HEK293 (cell line): ENCODE data around the gene VCX3B.
"Not testable (repeated sequence)": the region's sequence is repeated elsewhere in the genome, so short reads cannot be mapped to it uniquely, and the experiment has no call there.

Experiments
- CTCF ChIA-PET: fragments of 350-600 bp; formaldehyde crosslinking; extraction: SDS; loops from one replicate; lab custom pipeline; 2021; ENCODE audit warnings: antibody characterized with exemption; lab: Yijun Ruan, JAX
- POLR2A ChIA-PET: fragments of 300-600 bp; formaldehyde crosslinking; extraction: SDS; loops from one replicate; lab custom pipeline; 2020; ENCODE audit warnings: antibody characterized with exemption, inconsistent platforms; lab: Yijun Ruan, JAX
- H3K27ac ChIP-seq: fragments of 200-500 bp; sonication (Bioruptor generic); 2 replicates; pipeline ENCODE4 v1.5.1; 2014; ENCODE audit warnings: low read depth, low read length, control low read depth, inconsistent platforms; ENCODE audit errors: extremely low read depth
- H3K36me3 ChIP-seq, 2 experiments: fragments of 200-500 bp in 1 of 2; sonication (Bioruptor generic) in 1 of 2; 1 replicate in 1 of 2; 2 replicates in 1 of 2; pipeline ENCODE4 v1.5.1; 2014 to 2017; ENCODE audit warnings: inconsistent platforms in 2 of 2, low read length in 2 of 2; ENCODE audit not compliant: control insufficient read depth in 2 of 2, insufficient read depth in 1 of 2
- H3K4me1 ChIP-seq: fragments of 200-500 bp; sonication (Bioruptor generic); 2 replicates; pipeline ENCODE4 v1.5.1; 2014; ENCODE audit warnings: mild to moderate bottlenecking, low read length, inconsistent platforms; ENCODE audit not compliant: control insufficient read depth, insufficient read depth
- H3K4me3 ChIP-seq: 2 replicates; pipeline ENCODE4 v1.5.1; 2011; ENCODE audit warnings: low read depth, mild to moderate bottlenecking, control low read depth, low read length, moderate library complexity
- H3K9me3 ChIP-seq: fragments of 200-500 bp; sonication (Bioruptor generic); 2 replicates; pipeline ENCODE4 v1.5.1; 2014; ENCODE audit warnings: low read depth, low read length, inconsistent platforms; ENCODE audit not compliant: control insufficient read depth, insufficient read depth
- FEZF1 ChIP-seq: fragments of 450-650 bp; formaldehyde crosslinking; IDR thresholded peaks from 2 replicates; pipeline ENCODE4 v1.5.1; 2016; ENCODE audit warnings: missing biosample characterization, missing genetic modification characterization
- HOXD13 ChIP-seq: sonication (generic); formaldehyde crosslinking; IDR thresholded peaks from 2 replicates; pipeline ENCODE4 v1.8.0; 2022; ENCODE audit warnings: missing genetic modification reagents, borderline replicate concordance
- IKZF3 ChIP-seq: fragments of 450-650 bp; IDR thresholded peaks from 2 replicates; pipeline ENCODE4 v1.5.0; 2018; ENCODE audit warnings: missing biosample characterization, mild to moderate bottlenecking, missing genetic modification characterization, moderate library complexity
- OSR2 ChIP-seq: fragments of 450-650 bp; formaldehyde crosslinking; IDR thresholded peaks from 2 replicates; pipeline ENCODE4 v1.5.1; 2016; ENCODE audit warnings: missing biosample characterization, missing genetic modification characterization
- ZNF146 ChIP-seq: fragments of 450-650 bp; formaldehyde crosslinking; IDR thresholded peaks from 2 replicates; pipeline ENCODE4 v1.5.1; 2016; ENCODE audit warnings: missing biosample characterization, missing genetic modification characterization
- ZNF16 ChIP-seq: fragments of 450-650 bp; formaldehyde crosslinking; IDR thresholded peaks from 2 replicates; pipeline ENCODE4 v1.5.1; 2016; ENCODE audit warnings: low read depth, missing biosample characterization, missing genetic modification characterization
- ZNF223 ChIP-seq: fragments of 450-650 bp; formaldehyde crosslinking; IDR thresholded peaks from 2 replicates; pipeline ENCODE4 v1.5.1; 2016; ENCODE audit warnings: missing biosample characterization, missing genetic modification characterization
- ZNF239 ChIP-seq: fragments of 450-650 bp; formaldehyde crosslinking; IDR thresholded peaks from 2 replicates; pipeline ENCODE4 v1.5.1; 2016; ENCODE audit warnings: missing biosample characterization, missing genetic modification characterization
- ZNF248 ChIP-seq: fragments of 450-650 bp; formaldehyde crosslinking; IDR thresholded peaks from 2 replicates; pipeline ENCODE4 v1.5.1; 2017; ENCODE audit warnings: missing biosample characterization, missing genetic modification characterization
- ZNF350 ChIP-seq: fragments of 450-650 bp; formaldehyde crosslinking; IDR thresholded peaks from 2 replicates; pipeline ENCODE4 v1.5.0; 2017; ENCODE audit warnings: missing biosample characterization, mild to moderate bottlenecking, missing genetic modification characterization
- ZNF473 ChIP-seq: fragments of 450-650 bp; formaldehyde crosslinking; IDR thresholded peaks from 2 replicates; pipeline ENCODE4 v1.5.1; 2017; ENCODE audit warnings: missing biosample characterization, missing genetic modification characterization
- ZNF521 ChIP-seq: fragments of 450-650 bp; formaldehyde crosslinking; IDR thresholded peaks from 2 replicates; pipeline ENCODE4 v1.5.1; 2017; ENCODE audit warnings: missing biosample characterization, mild to moderate bottlenecking, missing genetic modification characterization
- ZNF600 ChIP-seq: fragments of 450-650 bp; formaldehyde crosslinking; IDR thresholded peaks from 2 replicates; pipeline ENCODE4 v1.5.1; 2016; ENCODE audit warnings: missing biosample characterization, missing genetic modification characterization
- ZNF654 ChIP-seq: fragments of 450-650 bp; formaldehyde crosslinking; IDR thresholded peaks from 2 replicates; pipeline ENCODE4 v1.5.1; 2016; ENCODE audit warnings: low read depth, missing biosample characterization, missing genetic modification characterization
- ZNF747 ChIP-seq: fragments of 450-650 bp; formaldehyde crosslinking; IDR thresholded peaks from 2 replicates; pipeline ENCODE4 v1.5.1; 2016; ENCODE audit warnings: missing biosample characterization, missing genetic modification characterization
- TF ChIP-seq, protein P1 (sequence below): fragments of 450-650 bp; formaldehyde crosslinking; IDR thresholded peaks from 2 replicates; pipeline ENCODE4 v1.5.1; 2017; ENCODE audit warnings: missing biosample characterization, missing genetic modification characterization
- TF ChIP-seq, protein P2 (sequence below): fragments of 450-650 bp; formaldehyde crosslinking; IDR thresholded peaks from 2 replicates; pipeline ENCODE4 v1.5.1; 2016; ENCODE audit warnings: missing biosample characterization, missing genetic modification characterization
- TF ChIP-seq, protein P3 (sequence below): fragments of 450-650 bp; formaldehyde crosslinking; IDR thresholded peaks from 2 replicates; pipeline ENCODE4 v1.5.1; 2016; ENCODE audit warnings: missing biosample characterization, missing genetic modification characterization, low read depth

Gene VCX3B

DNA sequence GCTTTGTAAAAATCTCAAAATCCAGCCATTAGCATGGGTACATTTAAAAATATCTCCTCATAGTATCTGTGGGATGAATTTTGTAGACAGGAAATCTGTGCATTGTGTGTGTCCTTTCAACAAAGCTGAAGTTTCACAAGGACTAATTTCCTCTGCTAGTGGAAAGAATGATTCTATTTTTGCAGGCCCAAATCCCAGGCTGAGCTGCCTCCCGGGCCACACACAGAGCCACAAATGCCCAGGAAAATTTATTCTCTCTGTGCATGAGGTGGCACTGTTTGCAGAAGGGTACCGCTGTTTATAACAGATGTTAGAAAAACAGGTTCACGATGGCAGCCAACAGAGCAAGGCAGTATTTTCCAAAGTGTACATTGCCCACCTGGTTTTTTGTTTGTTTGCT is 11.0 kb upstream of the VCX3B start:
- Histone ChIP-seq H3K4me1 (no peaks in the 10 kb centered on the region), H3K36me3 (no peaks in the 10 kb centered on the region), H3K4me3 (no peak overlapping the region), H3K27ac (no peak overlapping the region), H3K9me3 (no peaks in the 10 kb centered on the region)
- ChIA-PET POLR2A (no interaction called here), CTCF (no interaction called here)
- TF ChIP-seq ZNF350 (tag by site-specific recombination) (no peak), OSR2 (tag by site-specific recombination) (no peak), ZNF239 (tag by site-specific recombination) (no peak)

DNA sequence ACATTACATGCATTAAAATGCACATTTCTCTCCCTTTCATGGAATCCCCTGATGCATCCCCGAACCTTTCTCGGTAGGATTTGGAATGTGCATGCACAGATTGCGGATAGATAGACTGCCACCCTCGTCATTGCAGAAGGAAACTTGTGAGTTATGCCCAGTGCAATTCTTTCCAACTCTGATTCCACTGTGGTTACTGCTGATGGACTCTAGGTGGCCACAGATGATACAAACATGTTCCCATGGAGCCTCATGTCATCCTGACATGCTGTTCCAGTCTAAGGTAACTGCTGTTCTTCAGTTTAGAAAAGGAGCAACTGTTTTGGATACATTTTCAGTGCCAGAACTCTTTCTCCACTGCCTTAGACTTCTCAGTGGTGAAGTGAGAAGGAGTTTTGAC is 9.1 kb upstream of the VCX3B start:
- Histone ChIP-seq H3K9me3 (no peaks in the 10 kb centered on the region), H3K27ac (no peak overlapping the region), H3K4me1 (no peaks in the 10 kb centered on the region), H3K36me3 (no peaks in the 10 kb centered on the region), H3K4me3 (no peak overlapping the region)
- ChIA-PET CTCF (no interaction called here), POLR2A (no interaction called here)
- TF ChIP-seq FEZF1 (tag by site-specific recombination), result no peak

DNA sequence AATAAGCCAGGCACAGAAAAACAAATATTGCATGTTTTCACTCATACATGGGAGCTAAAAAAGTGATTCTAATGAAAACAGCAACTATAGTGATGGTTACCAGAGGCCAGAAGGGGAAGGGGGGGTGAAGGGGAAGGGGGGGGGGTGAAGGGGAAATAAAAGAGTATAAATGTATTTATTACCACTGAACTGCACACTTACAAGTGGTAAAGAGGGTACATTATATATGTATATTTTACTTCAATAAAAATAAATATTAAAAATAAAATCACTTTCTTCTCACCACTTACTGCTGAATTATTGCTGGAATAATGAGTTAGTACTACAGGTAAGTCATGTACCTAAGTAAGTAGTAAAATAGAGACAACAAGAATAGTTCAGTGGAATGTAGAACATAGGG is 2.1 kb upstream of the VCX3B start:
- H3K27ac ChIP-seq, result no peak overlapping the region
- ChIA-PET CTCF (no interaction called here), POLR2A (interaction anchor here (0.7 kb wide), 1 partner anchor 378 kb away, joined by 6 read pairs; no protein-coding TSS in a partner anchor)
- H3K36me3 ChIP-seq, result no peaks in the 10 kb centered on the region
- no peaks in the 10 kb centered on the region for H3K4me1 ChIP-seq
- no peaks in the 10 kb centered on the region for H3K9me3 ChIP-seq
- no peak for TF ChIP-seq ZNF16 (tag by site-specific recombination)
- no peak for TF ChIP-seq ZNF473 (tag by site-specific recombination)
- TF ChIP-seq, protein P1, sequence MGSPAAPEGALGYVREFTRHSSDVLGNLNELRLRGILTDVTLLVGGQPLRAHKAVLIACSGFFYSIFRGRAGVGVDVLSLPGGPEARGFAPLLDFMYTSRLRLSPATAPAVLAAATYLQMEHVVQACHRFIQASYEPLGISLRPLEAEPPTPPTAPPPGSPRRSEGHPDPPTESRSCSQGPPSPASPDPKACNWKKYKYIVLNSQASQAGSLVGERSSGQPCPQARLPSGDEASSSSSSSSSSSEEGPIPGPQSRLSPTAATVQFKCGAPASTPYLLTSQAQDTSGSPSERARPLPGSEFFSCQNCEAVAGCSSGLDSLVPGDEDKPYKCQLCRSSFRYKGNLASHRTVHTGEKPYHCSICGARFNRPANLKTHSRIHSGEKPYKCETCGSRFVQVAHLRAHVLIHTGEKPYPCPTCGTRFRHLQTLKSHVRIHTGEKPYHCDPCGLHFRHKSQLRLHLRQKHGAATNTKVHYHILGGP (tag by site-specific recombination), result no peak
- no peak for TF ChIP-seq ZNF146 (tag by site-specific recombination)
- no peak for TF ChIP-seq ZNF747
- TF ChIP-seq ZNF600, result no peak
- TF ChIP-seq ZNF654, result no peak
- H3K4me3 ChIP-seq, result no peak overlapping the region

DNA sequence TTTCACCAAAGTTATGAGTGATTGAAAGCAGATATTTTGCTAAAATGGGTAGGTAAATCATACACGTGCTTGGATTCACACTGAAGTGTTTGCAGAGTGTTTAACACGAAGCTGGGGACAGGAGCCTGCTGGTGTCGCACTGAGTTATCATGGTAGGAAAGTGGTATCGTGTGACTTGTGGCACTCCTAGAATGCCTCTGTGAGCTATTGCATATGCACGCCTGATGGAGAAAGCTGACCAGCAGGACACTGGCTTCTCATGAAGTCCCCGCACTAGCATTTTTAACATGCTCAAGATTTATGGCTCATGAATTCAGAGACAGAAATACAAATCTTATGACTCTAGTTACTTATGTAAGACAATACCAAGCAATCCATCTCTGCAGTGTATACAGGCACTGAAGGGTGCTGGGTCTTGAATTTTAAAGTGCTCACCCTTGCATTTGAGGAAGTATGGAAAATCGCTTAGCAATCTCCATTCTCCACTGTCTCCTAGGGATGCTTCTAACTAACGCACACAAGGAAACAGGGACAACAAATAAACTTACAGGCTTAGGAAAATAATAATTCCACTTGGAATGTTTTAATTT is 19.8 kb downstream of the VCX3B start:
- TF ChIP-seq ZNF654, result no peak
- no peak for TF ChIP-seq HOXD13
- no peak overlapping the region for H3K27ac ChIP-seq
- ChIA-PET CTCF (no interaction called here), POLR2A (no interaction called here)
- no peaks in the 10 kb centered on the region for H3K4me1 ChIP-seq
- no peak overlapping the region for H3K4me3 ChIP-seq
- H3K36me3 ChIP-seq, result no peaks in the 10 kb centered on the region
- H3K9me3 ChIP-seq, result no peaks in the 10 kb centered on the region

DNA sequence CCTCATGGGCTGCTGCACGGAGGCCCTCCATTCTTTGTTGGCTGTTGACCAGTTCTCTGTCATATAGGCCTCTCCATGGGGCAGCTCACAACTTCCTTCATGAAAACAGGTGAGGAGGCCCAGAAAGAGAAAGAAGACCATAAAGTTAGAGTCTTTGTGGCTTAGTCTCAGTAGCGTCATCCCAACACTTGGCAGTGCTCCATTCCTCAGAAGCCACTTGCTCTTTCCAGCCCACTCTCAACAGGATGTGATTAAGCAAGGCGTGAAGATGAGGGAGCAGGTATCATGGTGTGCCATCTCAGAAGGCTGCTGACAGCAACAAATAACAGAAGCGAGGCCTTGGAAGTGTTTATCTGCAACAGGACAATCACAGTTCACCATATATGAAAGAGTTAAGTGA is 30.4 kb downstream of the VCX3B start:
- H3K4me3 ChIP-seq, H3K9me3 ChIP-seq, H3K27ac ChIP-seq, POLR2A ChIA-PET, H3K36me3 ChIP-seq, CTCF ChIA-PET, H3K4me1 ChIP-seq: not testable (repeated sequence)

DNA sequence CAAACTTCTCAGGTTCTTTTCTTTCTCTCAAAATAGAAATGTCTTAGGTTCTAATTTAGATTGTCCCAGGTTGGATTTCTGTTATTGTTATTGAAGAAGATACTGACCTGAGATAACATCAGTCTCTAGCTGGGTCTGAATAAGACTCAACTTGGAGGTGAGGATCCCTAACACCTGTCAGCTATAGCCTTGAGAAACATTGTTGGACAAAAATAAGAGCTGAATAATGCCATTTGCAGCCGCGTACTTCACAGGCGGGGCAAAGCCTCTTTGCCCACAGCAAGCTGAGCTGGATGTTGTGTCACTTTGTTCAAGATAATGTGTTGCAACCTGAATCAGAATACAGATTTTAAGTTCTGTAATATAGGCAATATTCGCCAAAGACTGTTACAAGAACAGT is 35.6 kb downstream of the VCX3B start:
- POLR2A ChIA-PET, result no interaction called here
- H3K9me3 ChIP-seq, result no peaks in the 10 kb centered on the region
- H3K4me1 ChIP-seq, result no peaks in the 10 kb centered on the region
- H3K27ac ChIP-seq, result no peak overlapping the region
- CTCF ChIA-PET, result no interaction called here
- H3K36me3 ChIP-seq, result no peaks in the 10 kb centered on the region
- H3K4me3 ChIP-seq, result no peak overlapping the region
- TF ChIP-seq, protein P2, sequence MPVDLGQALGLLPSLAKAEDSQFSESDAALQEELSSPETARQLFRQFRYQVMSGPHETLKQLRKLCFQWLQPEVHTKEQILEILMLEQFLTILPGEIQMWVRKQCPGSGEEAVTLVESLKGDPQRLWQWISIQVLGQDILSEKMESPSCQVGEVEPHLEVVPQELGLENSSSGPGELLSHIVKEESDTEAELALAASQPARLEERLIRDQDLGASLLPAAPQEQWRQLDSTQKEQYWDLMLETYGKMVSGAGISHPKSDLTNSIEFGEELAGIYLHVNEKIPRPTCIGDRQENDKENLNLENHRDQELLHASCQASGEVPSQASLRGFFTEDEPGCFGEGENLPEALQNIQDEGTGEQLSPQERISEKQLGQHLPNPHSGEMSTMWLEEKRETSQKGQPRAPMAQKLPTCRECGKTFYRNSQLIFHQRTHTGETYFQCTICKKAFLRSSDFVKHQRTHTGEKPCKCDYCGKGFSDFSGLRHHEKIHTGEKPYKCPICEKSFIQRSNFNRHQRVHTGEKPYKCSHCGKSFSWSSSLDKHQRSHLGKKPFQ (tag by site-specific recombination), result no peak
- TF ChIP-seq ZNF248 (tag by site-specific recombination) (no peak), ZNF521 (no peak), ZNF223 (tag by site-specific recombination) (no peak), IKZF3 (tag by site-specific recombination) (no peak)
- TF ChIP-seq, protein P3, sequence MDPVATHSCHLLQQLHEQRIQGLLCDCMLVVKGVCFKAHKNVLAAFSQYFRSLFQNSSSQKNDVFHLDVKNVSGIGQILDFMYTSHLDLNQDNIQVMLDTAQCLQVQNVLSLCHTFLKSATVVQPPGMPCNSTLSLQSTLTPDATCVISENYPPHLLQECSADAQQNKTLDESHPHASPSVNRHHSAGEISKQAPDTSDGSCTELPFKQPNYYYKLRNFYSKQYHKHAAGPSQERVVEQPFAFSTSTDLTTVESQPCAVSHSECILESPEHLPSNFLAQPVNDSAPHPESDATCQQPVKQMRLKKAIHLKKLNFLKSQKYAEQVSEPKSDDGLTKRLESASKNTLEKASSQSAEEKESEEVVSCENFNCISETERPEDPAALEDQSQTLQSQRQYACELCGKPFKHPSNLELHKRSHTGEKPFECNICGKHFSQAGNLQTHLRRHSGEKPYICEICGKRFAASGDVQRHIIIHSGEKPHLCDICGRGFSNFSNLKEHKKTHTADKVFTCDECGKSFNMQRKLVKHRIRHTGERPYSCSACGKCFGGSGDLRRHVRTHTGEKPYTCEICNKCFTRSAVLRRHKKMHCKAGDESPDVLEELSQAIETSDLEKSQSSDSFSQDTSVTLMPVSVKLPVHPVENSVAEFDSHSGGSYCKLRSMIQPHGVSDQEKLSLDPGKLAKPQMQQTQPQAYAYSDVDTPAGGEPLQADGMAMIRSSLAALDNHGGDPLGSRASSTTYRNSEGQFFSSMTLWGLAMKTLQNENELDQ (tag by site-specific recombination), result no peak
